Stomach (tissue), 9 donors: Measurements from ENCODE around the gene KRR1. TPM values are rescaled to one million over a fixed set of nuclear protein-coding genes. Genes with fewer than 3 reads are reported as not detected.

Experiments
- DNase-seq, 2 donors: peaks; one replicate each; pipeline versions ENCODE4 v3.0.0 to v3.0.0-alpha.2; 2013 to 2019
- H3K27ac ChIP-seq, 5 donors: fragments of 200-600 bp in 4 of 5; sonication (generic) in 4 of 5; one replicate each; pipeline ENCODE4 v1.5.1; 2013 to 2019; ENCODE audit warnings: mild to moderate bottlenecking in 1 of 5, moderate library complexity in 1 of 5
- H3K27me3 ChIP-seq, 3 donors: fragments of 200-600 bp; sonication (generic); one replicate each; pipeline ENCODE4 v1.5.1; 2017 to 2019; ENCODE audit warnings: mixed run types in 1 of 3
- H3K36me3 ChIP-seq, 4 donors: fragments of 200-600 bp; sonication (generic); 1 replicate in 3 of 4; 2 replicates in 1 of 4; pipeline ENCODE4 v1.5.1; 2016 to 2019
- H3K4me1 ChIP-seq, 4 donors: fragments of 200-600 bp; sonication (generic); one replicate each; pipeline ENCODE4 v1.5.1; 2016 to 2019
- H3K4me3 ChIP-seq, 4 donors: fragments of 200-600 bp; sonication (generic) in 3 of 4; one replicate each; pipeline ENCODE4 v1.5.1; 2016 to 2019; ENCODE audit warnings: mild to moderate bottlenecking in 1 of 4
- H3K9me3 ChIP-seq, 4 donors: fragments of 200-600 bp; sonication (generic); one replicate each; pipeline ENCODE4 v1.5.1; 2016 to 2019
- EP300 ChIP-seq: sonication (generic); formaldehyde crosslinking; IDR thresholded peaks from one replicate; pipeline ENCODE4 v1.6.1; 2017; ENCODE audit warnings: antibody characterized with exemption
- POLR2A ChIP-seq, 4 donors: fragments of 450-650 bp; IDR thresholded peaks; one replicate each; pipeline ENCODE4 v1.6.1; 2016; ENCODE audit warnings: antibody characterized with exemption in 4 of 4, control low read depth in 2 of 4, mild to moderate bottlenecking in 1 of 4, moderate library complexity in 1 of 4
- POLR2AphosphoS5 ChIP-seq, 3 donors: sonication (generic); formaldehyde crosslinking; IDR thresholded peaks; one replicate each; pipeline ENCODE4 v1.6.1; 2016; ENCODE audit warnings: antibody characterized with exemption in 3 of 3
- WGBS, 5 donors: extraction: QIAGEN DNeasy Blood & Tissue Kit in 3 of 5; methylation state at CpG; one replicate each; pipeline versions ENCODE4 v1.1.5 to v1.1.7; 2013 to 2018; 5-methylcytosine and 5-hydroxymethylcytosine counted together
- intact Hi-C: fragments of 100-400 bp; cut with DNase I; formaldehyde crosslinking; loops from one replicate; pipeline ENCODE4 v1.15.1; 2023; ENCODE audit warnings: low total_unique reads
- polyA plus RNA-seq, 3 donors: library from polyadenylated mRNA; stranded (reverse); fragments of 200-250 nt; gene quantifications; one replicate each; pipeline ENCODE4 v1.2.3, GENCODE V29; 2013
- total RNA-seq, 5 donors: library from RNA; depleted of rRNA; stranded (reverse); fragments of >200 nt; gene quantifications; one replicate each; pipeline versions ENCODE4 v1.1.0 to v1.2.3, GENCODE V29; 2014 to 2016
- TF ChIP-seq, protein P1 (sequence below), 7 experiments: fragments of 450-650 bp in 4 of 7; fragments of 200-600 bp in 3 of 7; sonication (generic) in 3 of 7; IDR thresholded peaks; one replicate each; pipeline ENCODE4 v1.5.1; 2016 to 2019; ENCODE audit warnings: antibody characterized with exemption in 7 of 7, control low read depth in 2 of 7, mild to moderate bottlenecking in 1 of 7
- donor health status: healthy with polysubstance abuse.
- donor health status: Bipolar disorder and iron deficiency.
- donor health status: healthy.

Gene KRR1
- total and polyA plus RNA-seq, 8 donors: 7.2 to 45.5 (median 13.0) TPM

DNA sequence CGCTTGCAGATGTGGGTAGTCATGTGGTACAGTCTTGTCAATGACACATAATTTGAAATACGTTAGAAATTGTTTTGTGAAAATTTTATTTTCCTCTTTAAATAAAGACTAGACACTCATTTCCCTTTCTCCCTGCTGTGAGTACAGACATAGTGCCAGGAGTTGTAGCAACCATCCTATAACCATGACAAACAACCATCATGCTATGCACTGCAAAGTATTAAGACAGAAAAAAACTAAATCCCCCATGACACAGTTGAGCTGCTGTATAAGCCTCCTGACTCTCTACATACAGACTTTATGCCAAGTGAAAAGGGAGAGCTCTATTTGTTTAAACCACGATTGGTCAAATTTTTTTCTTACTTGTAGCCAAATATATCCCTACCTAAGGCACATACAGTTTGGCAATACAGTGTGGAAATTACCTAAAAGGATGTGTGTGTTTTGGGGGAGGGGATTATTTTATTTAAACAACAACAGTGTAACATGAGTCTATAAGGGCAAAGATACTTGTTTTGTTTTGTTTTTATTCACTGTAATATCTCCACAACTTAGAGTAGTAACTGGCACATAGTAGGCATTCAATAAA is 45.0 kb upstream of the KRR1 start:
- Histone ChIP-seq H3K27ac (no peak overlapping the region), H3K4me1 (peaks cover 4 to 22% (median 10%) of the 10 kb centered on the region in 4 donors), H3K4me3 (no peak overlapping the region), H3K9me3 (no peaks in the 10 kb centered on the region), H3K27me3 (no peaks in the 10 kb centered on the region), H3K36me3 (no peaks in the 10 kb centered on the region)
- no peak for DNase-seq
- 18 to 28% (median 24%) methylated on average over 3 of the region's 3 CpGs for WGBS, 5 donors
- TF ChIP-seq, protein P1, sequence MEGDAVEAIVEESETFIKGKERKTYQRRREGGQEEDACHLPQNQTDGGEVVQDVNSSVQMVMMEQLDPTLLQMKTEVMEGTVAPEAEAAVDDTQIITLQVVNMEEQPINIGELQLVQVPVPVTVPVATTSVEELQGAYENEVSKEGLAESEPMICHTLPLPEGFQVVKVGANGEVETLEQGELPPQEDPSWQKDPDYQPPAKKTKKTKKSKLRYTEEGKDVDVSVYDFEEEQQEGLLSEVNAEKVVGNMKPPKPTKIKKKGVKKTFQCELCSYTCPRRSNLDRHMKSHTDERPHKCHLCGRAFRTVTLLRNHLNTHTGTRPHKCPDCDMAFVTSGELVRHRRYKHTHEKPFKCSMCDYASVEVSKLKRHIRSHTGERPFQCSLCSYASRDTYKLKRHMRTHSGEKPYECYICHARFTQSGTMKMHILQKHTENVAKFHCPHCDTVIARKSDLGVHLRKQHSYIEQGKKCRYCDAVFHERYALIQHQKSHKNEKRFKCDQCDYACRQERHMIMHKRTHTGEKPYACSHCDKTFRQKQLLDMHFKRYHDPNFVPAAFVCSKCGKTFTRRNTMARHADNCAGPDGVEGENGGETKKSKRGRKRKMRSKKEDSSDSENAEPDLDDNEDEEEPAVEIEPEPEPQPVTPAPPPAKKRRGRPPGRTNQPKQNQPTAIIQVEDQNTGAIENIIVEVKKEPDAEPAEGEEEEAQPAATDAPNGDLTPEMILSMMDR (IDR thresholded peaks at IDR 0.05): no peak
- TF ChIP-seq POLR2AphosphoS5 (IDR thresholded peaks at IDR 0.05) (no peak), EP300 (no peak), POLR2A (IDR thresholded peaks at IDR 0.05) (no peak)
- intact Hi-C loops: no loop called here

DNA sequence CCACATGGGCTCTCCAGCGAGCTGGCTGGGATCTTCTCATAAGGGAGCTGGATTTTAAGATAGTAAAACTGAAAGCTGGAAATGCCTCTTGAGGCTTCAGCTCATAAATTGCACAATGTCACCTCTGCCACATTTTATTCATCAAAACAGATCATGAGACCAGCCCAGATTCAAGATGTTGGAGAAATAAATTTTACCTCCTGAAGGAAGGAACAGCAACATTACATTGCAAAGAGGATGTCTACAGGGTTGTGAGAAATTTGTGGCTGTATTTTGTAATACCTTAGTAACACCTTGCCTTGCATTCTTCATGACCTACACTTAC is 43.1 kb upstream of the KRR1 start:
- TF ChIP-seq EP300: no peak
- TF ChIP-seq, protein P1 (IDR thresholded peaks at IDR 0.05): no peak
- no peak for TF ChIP-seq POLR2AphosphoS5 (IDR thresholded peaks at IDR 0.05)
- TF ChIP-seq POLR2A (IDR thresholded peaks at IDR 0.05): no peak
- H3K36me3 ChIP-seq: no peaks in the 10 kb centered on the region
- DNase-seq: no peak
- H3K4me3 ChIP-seq: no peak overlapping the region
- H3K9me3 ChIP-seq: no peaks in the 10 kb centered on the region
- H3K27ac ChIP-seq: no peak overlapping the region
- intact Hi-C loops: no loop called here
- H3K27me3 ChIP-seq: no peaks in the 10 kb centered on the region
- 71 to 87% (median 80%) methylated on average over 1 of the region's 1 CpG for whole genome bisulfite sequencing, 5 donors
- H3K4me1 ChIP-seq: peaks cover 4 to 30% (median 10%) of the 10 kb centered on the region in 4 donors

DNA sequence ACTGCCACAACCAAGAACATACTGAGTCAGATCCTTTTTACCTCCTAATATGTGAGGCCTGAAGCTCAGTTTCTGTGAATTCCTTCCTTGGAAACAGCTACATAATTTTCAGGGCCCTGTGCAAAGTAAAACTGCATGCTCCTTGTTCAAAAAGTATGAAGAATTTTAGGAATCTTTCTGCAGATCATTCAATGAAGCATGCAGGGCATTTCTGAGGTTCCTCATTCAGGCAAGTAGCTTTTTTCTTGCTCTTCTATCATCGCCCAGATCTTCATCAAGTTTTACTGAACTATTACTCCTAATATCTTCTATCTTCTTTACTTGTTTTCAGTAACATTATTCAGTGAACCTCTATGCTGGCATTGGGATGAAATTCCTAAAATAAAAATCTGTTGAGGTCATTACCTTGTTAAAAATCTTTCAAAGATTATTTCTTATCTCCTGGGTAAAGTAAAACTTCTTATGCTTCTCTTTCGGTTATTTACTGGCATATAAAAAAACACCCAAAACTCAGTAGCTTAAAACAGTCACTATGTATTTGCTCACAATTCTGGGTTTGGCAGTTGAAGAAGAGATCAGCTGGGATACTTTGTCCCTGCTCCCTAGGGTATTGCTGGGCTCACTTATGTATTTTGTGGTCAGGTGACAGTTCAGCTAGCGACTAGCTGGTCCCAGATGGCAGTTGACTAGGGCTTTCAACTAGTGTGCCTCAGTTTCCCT is 42.6 kb upstream of the KRR1 start:
- Histone ChIP-seq H3K27ac (no peak overlapping the region), H3K4me3 (no peak overlapping the region), H3K36me3 (no peaks in the 10 kb centered on the region), H3K4me1 (peaks cover 4 to 28% (median 10%) of the 10 kb centered on the region in 4 donors), H3K9me3 (no peaks in the 10 kb centered on the region), H3K27me3 (no peaks in the 10 kb centered on the region)
- intact Hi-C loops: no loop called here
- WGBS, 5 donors: 61 to 69% (median 65%) methylated on average over 3 of the region's 3 CpGs
- TF ChIP-seq POLR2AphosphoS5 (IDR thresholded peaks at IDR 0.05) (no peak), POLR2A (IDR thresholded peaks at IDR 0.05) (no peak), EP300 (no peak)
- TF ChIP-seq, protein P1 (IDR thresholded peaks at IDR 0.05): no peak
- no peak for DNase-seq

DNA sequence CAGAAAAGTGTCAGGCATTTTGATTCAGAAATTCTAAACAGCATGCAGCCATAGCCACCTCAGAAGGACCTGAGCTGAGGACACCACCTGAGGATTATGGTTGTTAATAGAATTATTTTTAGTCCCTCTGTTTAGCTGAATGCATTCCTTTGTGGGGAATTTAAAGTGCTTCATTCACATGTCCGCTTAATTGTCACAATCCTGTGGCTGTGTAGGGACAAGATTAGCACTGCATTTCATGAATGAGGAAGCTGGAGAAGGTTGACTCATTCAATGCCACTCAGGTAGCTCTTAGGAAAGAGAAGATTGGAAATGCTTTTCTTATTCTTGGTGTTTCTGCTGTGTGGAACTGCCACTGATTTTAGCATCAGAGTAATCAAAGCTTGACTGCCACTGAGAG is 42.0 kb upstream of the KRR1 start:
- Histone ChIP-seq H3K36me3 (no peaks in the 10 kb centered on the region), H3K4me1 (peaks cover 4 to 28% (median 10%) of the 10 kb centered on the region in 4 donors), H3K27ac (no peak overlapping the region), H3K27me3 (no peaks in the 10 kb centered on the region), H3K9me3 (no peaks in the 10 kb centered on the region), H3K4me3 (no peak overlapping the region)
- intact Hi-C loops: no loop called here
- TF ChIP-seq, protein P1 (IDR thresholded peaks at IDR 0.05): no peak
- no peak for TF ChIP-seq POLR2A (IDR thresholded peaks at IDR 0.05)
- TF ChIP-seq EP300: no peak
- no peak for TF ChIP-seq POLR2AphosphoS5 (IDR thresholded peaks at IDR 0.05)
- 33 to 44% (median 39%) methylated on average over 1 of the region's 1 CpG for WGBS, 5 donors
- DNase-seq: no peak
